DND-41 (cell line): Measurements from ENCODE around the gene CYB561D2.

Source experiments
- ATAC-seq: fragments of 200-7000 bp; cut with Tn5 transposase; 3 replicates; pipeline ENCODE4 v1.9.1; 2021; ENCODE audit warnings: low read depth; ENCODE audit not compliant: insufficient read depth
- DNase-seq: peaks from one replicate; pipeline ENCODE4 v3.0.0-alpha.2; 2020
- H2AFZ ChIP-seq: 2 replicates; pipeline ENCODE4 v1.6.0; 2012; ENCODE audit warnings: low read depth, low read length
- H3K27ac ChIP-seq: 2 replicates; pipeline ENCODE4 v1.5.1; 2012; ENCODE audit warnings: low read length, inconsistent platforms
- H3K27me3 ChIP-seq: fragments of 200-600 bp; sonication (generic); 2 replicates; pipeline ENCODE4 v1.6.0; 2012; ENCODE audit warnings: low read length, mild to moderate bottlenecking, inconsistent platforms; ENCODE audit not compliant: insufficient read depth, poor library complexity
- H3K36me3 ChIP-seq: 2 replicates; pipeline ENCODE4 v1.5.1; 2012; ENCODE audit warnings: low read length, inconsistent platforms; ENCODE audit not compliant: insufficient read depth
- H3K4me1 ChIP-seq: 2 replicates; pipeline ENCODE4 v1.5.1; 2012; ENCODE audit warnings: mild to moderate bottlenecking, low read length; ENCODE audit not compliant: insufficient read depth
- H3K4me2 ChIP-seq: 2 replicates; pipeline ENCODE4 v1.6.0; 2012; ENCODE audit warnings: mild to moderate bottlenecking, moderate library complexity, low read length, inconsistent platforms; ENCODE audit not compliant: insufficient read depth
- H3K4me3 ChIP-seq, 2 experiments: fragments of 200-600 bp in 1 of 2; shearing (Covaris generic) in 1 of 2; 2 replicates each; pipeline ENCODE4 v1.5.1; 2012 to 2016; ENCODE audit warnings: inconsistent platforms in 2 of 2, low read length in 2 of 2, mild to moderate bottlenecking in 2 of 2, low read depth in 1 of 2, moderate library complexity in 1 of 2
- H3K79me2 ChIP-seq: 2 replicates; pipeline ENCODE4 v1.6.0; 2012; ENCODE audit warnings: low read length, inconsistent platforms; ENCODE audit not compliant: insufficient read depth
- H3K9ac ChIP-seq: 2 replicates; pipeline ENCODE4 v1.6.0; 2012; ENCODE audit warnings: low read depth, mild to moderate bottlenecking, inconsistent platforms, low read length, moderate library complexity
- H3K9me3 ChIP-seq: 2 replicates; pipeline ENCODE4 v1.5.1; 2012; ENCODE audit warnings: low read length, moderate library complexity, mild to moderate bottlenecking, inconsistent platforms; ENCODE audit not compliant: insufficient read depth, severe bottlenecking
- H4K20me1 ChIP-seq: 2 replicates; pipeline ENCODE4 v1.6.0; 2012; ENCODE audit warnings: low read length; ENCODE audit not compliant: insufficient read depth
- EZH2 ChIP-seq: IDR thresholded peaks from 3 replicates; pipeline ENCODE4 v1.6.1; 2012; ENCODE audit warnings: borderline replicate concordance, low read depth, mild to moderate bottlenecking, moderate library complexity, low read length, inconsistent platforms; ENCODE audit not compliant: severe bottlenecking
- TF ChIP-seq, protein P1 (sequence below): IDR thresholded peaks from 2 replicates; pipeline ENCODE4 v1.5.1; 2012; ENCODE audit warnings: borderline replicate concordance, low read length, moderate library complexity, mild to moderate bottlenecking; ENCODE audit not compliant: poor library complexity, severe bottlenecking; ENCODE audit errors: extremely low read depth

CYB561D2 gene

DNA sequence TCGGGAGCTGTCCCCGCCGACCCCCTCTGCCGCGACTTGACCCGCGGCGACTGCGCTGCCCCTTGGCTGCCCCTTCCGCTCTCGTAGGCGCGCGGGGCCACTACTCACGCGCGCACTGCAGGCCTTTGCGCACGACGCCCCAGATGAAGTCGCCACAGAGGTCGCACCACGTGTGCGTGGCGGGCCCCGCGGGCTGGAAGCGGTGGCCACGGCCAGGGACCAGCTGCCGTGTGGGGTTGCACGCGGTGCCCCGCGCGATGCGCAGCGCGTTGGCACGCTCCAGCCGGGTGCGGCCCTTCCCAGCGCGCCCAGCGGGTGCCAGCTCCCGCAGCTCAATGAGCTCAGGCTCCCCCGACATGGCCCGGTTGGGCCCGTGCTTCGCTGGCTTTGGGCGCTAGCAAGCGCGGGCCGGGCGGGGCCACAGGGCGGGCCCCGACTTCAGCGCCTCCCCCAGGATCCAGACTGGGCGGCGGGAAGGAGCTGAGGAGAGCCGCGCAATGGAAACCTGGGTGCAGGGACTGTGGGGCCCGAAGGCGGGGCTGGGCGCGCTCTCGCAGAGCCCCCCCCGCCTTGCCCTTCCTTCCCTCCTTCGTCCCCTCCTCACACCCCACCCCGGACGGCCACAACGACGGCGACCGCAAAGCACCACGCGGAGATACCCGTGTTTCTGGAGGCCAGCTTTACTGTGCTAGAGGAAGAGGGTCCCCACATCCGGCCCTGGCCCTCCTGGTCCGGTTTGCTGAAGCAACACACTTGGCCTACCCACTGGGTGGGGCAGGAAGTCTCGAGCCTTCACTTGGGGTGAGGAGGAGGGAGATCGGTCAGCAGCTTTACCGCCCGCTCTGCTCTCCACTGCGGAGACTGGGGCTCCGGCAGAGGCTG lies 10.0 kb upstream of the CYB561D2 start, which contains the start of gene RASSF1:
Gene RASSF1, minus strand, starts transcription at position 389 of the 882 bp plus-strand sequence. Its CDS starts 31 bp downstream, at position 358.
- H4K20me1 ChIP-seq: peaks cover 11% of the 10 kb centered on the region
- peak within 1 kb of the TSS in 1 of 2 experiments; percentile 49; a peak in 2 of 4 replicates for H3K4me3 ChIP-seq

DNA sequence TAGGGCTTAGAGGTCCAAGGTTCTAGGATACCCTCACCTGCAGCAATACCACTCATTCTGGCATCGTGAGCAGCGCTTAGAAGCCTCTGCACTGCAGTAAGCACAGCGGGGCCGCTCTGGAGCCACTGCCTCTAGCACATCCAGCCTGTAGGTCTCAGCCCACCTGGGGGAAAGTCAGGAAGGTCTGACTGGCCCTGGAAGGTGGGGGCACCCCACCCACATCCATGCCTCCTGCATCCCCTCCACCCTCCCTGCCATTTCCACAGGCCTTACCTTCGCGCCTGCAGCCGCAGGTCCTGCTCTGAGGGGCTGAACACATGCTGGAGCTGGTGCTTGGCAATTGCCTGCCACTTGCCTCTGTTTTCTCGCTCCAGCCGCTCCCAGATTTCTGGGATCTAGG lies 9.1 kb upstream of the CYB561D2 start:
- peaks cover 4% of the 10 kb centered on the region for H3K27me3 ChIP-seq
- peaks cover 2% of the 10 kb centered on the region for H4K20me1 ChIP-seq
- DNase-seq (no peak), ATAC-seq (no peak)
- no peaks in the 10 kb centered on the region for H3K9me3 ChIP-seq
- H3K4me2 ChIP-seq: no peak overlapping the region
- H3K36me3 ChIP-seq: peaks cover 4% of the 10 kb centered on the region; the same call in 1 of the 2 replicates
- H3K4me3 ChIP-seq: no peak overlapping the region
- no peak overlapping the region for H3K27ac ChIP-seq
- TF ChIP-seq EZH2: no peak
- TF ChIP-seq, protein P1, sequence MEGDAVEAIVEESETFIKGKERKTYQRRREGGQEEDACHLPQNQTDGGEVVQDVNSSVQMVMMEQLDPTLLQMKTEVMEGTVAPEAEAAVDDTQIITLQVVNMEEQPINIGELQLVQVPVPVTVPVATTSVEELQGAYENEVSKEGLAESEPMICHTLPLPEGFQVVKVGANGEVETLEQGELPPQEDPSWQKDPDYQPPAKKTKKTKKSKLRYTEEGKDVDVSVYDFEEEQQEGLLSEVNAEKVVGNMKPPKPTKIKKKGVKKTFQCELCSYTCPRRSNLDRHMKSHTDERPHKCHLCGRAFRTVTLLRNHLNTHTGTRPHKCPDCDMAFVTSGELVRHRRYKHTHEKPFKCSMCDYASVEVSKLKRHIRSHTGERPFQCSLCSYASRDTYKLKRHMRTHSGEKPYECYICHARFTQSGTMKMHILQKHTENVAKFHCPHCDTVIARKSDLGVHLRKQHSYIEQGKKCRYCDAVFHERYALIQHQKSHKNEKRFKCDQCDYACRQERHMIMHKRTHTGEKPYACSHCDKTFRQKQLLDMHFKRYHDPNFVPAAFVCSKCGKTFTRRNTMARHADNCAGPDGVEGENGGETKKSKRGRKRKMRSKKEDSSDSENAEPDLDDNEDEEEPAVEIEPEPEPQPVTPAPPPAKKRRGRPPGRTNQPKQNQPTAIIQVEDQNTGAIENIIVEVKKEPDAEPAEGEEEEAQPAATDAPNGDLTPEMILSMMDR: no peak
- peaks cover 23% of the 10 kb centered on the region for H3K79me2 ChIP-seq
- no peak overlapping the region for H2AFZ ChIP-seq
- no peak overlapping the region for H3K9ac ChIP-seq
- H3K4me1 ChIP-seq: peaks cover 28% of the 10 kb centered on the region

More for the DNA sequence above, 10.0 kb upstream of the CYB561D2 start, which contains the start of gene RASSF1:
- Histone ChIP-seq H2AFZ (peak within 1 kb of the TSS; percentile 36; the same call in 1 of the 2 replicates), H3K4me2 (peak within 1 kb of the TSS; percentile 57), H3K9me3 (no peaks in the 10 kb centered on the region), H3K4me1 (peaks cover 36% of the 10 kb centered on the region), H3K36me3 (peaks cover 11% of the 10 kb centered on the region; the same call in 1 of the 2 replicates), H3K79me2 (peaks cover 32% of the 10 kb centered on the region), H3K9ac (peak within 1 kb of the TSS; percentile 46), H3K27ac (no peak within 1 kb of the TSS), H3K27me3 (peaks cover 4% of the 10 kb centered on the region)
- TF ChIP-seq, protein P1: no peak
- TF ChIP-seq EZH2: peak; percentile 53
- DNase-seq (peak; percentile 51), ATAC-seq (0 out of 3 replicates have a peak, but pooled peaks have one; percentile 6)

DNA sequence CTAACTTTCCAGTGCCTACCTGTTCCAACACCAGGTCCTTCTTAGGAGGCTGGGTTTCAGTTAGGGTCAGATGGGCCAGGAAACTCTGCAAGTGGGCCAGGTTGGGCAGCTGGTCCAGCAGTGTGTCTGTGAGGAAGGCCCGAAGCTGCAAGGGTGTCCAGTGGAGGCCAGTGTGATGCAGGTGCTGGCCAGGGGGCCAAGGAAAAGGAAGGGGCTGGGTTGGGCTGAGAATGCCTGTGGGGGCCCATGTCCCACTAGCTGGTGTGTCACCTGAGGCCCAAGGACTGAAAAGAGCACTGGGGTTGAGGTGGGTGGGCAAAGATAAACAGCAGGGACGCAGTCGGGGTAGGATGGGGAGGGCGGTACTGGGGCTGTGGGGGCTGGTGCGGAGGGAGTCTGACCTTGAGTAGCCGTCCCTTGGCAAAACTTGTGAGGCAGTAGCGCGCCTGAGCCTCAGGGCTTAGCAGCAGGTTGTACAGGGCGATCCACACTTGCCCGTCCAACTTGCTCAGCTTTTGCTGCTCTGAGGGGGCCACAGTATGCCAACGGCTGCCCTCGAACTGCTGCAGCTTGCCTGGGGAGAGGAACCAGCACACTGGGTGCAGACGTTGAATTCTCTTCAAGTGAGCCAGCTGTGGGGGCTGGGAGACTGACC lies 8.5 kb upstream of the CYB561D2 start:
- Histone ChIP-seq H3K4me2 (no peak overlapping the region), H3K27me3 (peaks cover 4% of the 10 kb centered on the region), H3K4me3 (no peak overlapping the region), H3K4me1 (peaks cover 27% of the 10 kb centered on the region), H4K20me1 (no peaks in the 10 kb centered on the region), H3K79me2 (peaks cover 17% of the 10 kb centered on the region), H3K9ac (no peak overlapping the region), H3K27ac (no peak overlapping the region), H2AFZ (no peak overlapping the region), H3K36me3 (no peaks in the 10 kb centered on the region), H3K9me3 (no peaks in the 10 kb centered on the region)
- ATAC-seq: no peak
- DNase-seq: no peak
- TF ChIP-seq EZH2: no peak
- TF ChIP-seq, protein P1: no peak
